Panc1 (cell line): Measurements from ENCODE around the gene RBM6. TPM values are rescaled to one million over a fixed set of nuclear protein-coding genes. Genes with fewer than 3 reads are reported as not detected.

Source experiments
- ATAC-seq: fragments of 200-7000 bp; cut with Tn5 transposase; 2 replicates; pipeline ENCODE4 v1.9.1; 2020; ENCODE audit warnings: mild to moderate bottlenecking, moderate library complexity
- BruUV-seq: library from RNA; stranded (reverse); fragments of 400-500 nt; replicated peaks from 2 replicates; lab custom pipeline; 2021; lab: Mats Ljungman, UMichigan
- CTCF ChIA-PET: fragments of 300-600 bp; sonication (Branson Sonifier 250); formaldehyde crosslinking; loops from one replicate; lab custom pipeline; 2022; ENCODE audit warnings: antibody characterized with exemption; lab: Charles Lee
- POLR2A ChIA-PET: fragments of 300-600 bp; sonication (Branson Sonifier 250); formaldehyde crosslinking; loops from one replicate; lab custom pipeline; 2022; ENCODE audit warnings: antibody characterized with exemption; lab: Charles Lee
- DNase-seq: peaks from one replicate; pipeline ENCODE4 v3.0.0-alpha.2; 2010; ENCODE audit warnings: low read depth, low spot score
- H3K27ac ChIP-seq: 2 replicates; pipeline ENCODE4 v1.5.1; 2011; ENCODE audit warnings: mild to moderate bottlenecking, low read length, inconsistent platforms
- H3K27me3 ChIP-seq: fragments of 200-500 bp; sonication (Bioruptor generic); 2 replicates; pipeline ENCODE4 v1.6.0; 2014; ENCODE audit warnings: low read length, inconsistent platforms; ENCODE audit not compliant: control insufficient read depth, insufficient read depth
- H3K36me3 ChIP-seq: fragments of 200-500 bp; sonication (Bioruptor generic); 2 replicates; pipeline ENCODE4 v1.5.1; 2014; ENCODE audit warnings: inconsistent platforms, mild to moderate bottlenecking, low read length, moderate library complexity; ENCODE audit not compliant: control insufficient read depth, insufficient read depth
- H3K4me1 ChIP-seq: 2 replicates; pipeline ENCODE4 v1.5.1; 2011; ENCODE audit warnings: inconsistent platforms, mild to moderate bottlenecking, low read length, moderate library complexity; ENCODE audit not compliant: control insufficient read depth, insufficient read depth
- H3K4me3 ChIP-seq, 2 experiments: 2 replicates each; pipeline ENCODE4 v1.5.1; 2011 to 2012; ENCODE audit warnings: low read depth in 2 of 2, low read length in 2 of 2, mild to moderate bottlenecking in 2 of 2, inconsistent platforms in 1 of 2, moderate library complexity in 1 of 2
- H3K9me3 ChIP-seq: fragments of 200-500 bp; sonication (Bioruptor generic); 2 replicates; pipeline ENCODE4 v1.5.1; 2014; ENCODE audit warnings: low read depth, mild to moderate bottlenecking, inconsistent platforms, low read length, moderate library complexity; ENCODE audit not compliant: control insufficient read depth, insufficient read depth
- CTCF ChIP-seq: fragments of 450-650 bp; IDR thresholded peaks from 2 replicates; pipeline ENCODE4 v1.5.1; 2017; ENCODE audit warnings: mild to moderate bottlenecking
- POLR2AphosphoS5 ChIP-seq: IDR thresholded peaks from 2 replicates; pipeline ENCODE4 v1.6.1; 2012; ENCODE audit warnings: mild to moderate bottlenecking, low read depth, low read length, moderate library complexity
- REST ChIP-seq, 2 experiments: IDR thresholded peaks; 2 replicates each; pipeline ENCODE4 v1.6.1; 2011 to 2012; ENCODE audit warnings: low read depth in 2 of 2, control low read depth in 1 of 2, low read length in 1 of 2, mild to moderate bottlenecking in 1 of 2, moderate library complexity in 1 of 2; ENCODE audit not compliant: insufficient read depth in 1 of 2
- SIN3A ChIP-seq: IDR thresholded peaks from 2 replicates; pipeline ENCODE4 v1.6.1; 2012; ENCODE audit warnings: low read depth, mild to moderate bottlenecking, low read length, moderate library complexity, borderline replicate concordance; ENCODE audit not compliant: insufficient read depth
- TCF7L2 ChIP-seq: IDR thresholded peaks from 2 replicates; pipeline ENCODE4 v1.6.1; 2011; ENCODE audit warnings: mild to moderate bottlenecking, low read depth, low read length, inconsistent platforms
- in situ Hi-C: cut with HindIII; loops from 2 replicates; pipeline ENCODE4 v1.10.0; 2016; ENCODE audit warnings: low sequenced_read_pairs, low pct_unique_long_range_greater_than_20kb
- intact Hi-C: fragments of 100-400 bp; cut with micrococcal nuclease; formaldehyde crosslinking; loops from one replicate; pipeline ENCODE4 v1.10.0; 2022; ENCODE audit not compliant: unreplicated experiment
- total RNA-seq: library from RNA; stranded (reverse); gene quantifications from one replicate; pipeline ENCODE4 v1.2.1, GENCODE V29; 2021; ENCODE audit not compliant: unreplicated experiment

RBM6 gene
- total RNA-seq, 1 experiment from 2014 or later: 43.6 TPM

GRCh38 chr3:50122661-50123391 lies 182.9 kb downstream of the RBM6 start:
- no peak for TF ChIP-seq POLR2AphosphoS5
- TF ChIP-seq CTCF: no peak
- no peak for TF ChIP-seq TCF7L2
- no peak for TF ChIP-seq SIN3A
- no peak for TF ChIP-seq REST (IDR thresholded peaks at IDR 0.05; ENCODE audit: insufficient read depth in 1 of 2, low read depth in 2 of 2, low read length in 1 of 2)
- Histone ChIP-seq H3K27ac (no peak overlapping the region), H3K27me3 (no peaks in the 10 kb centered on the region), H3K4me3 (no peak overlapping the region), H3K4me1 (peaks cover 40% of the 10 kb centered on the region), H3K9me3 (no peaks in the 10 kb centered on the region), H3K36me3 (no peaks in the 10 kb centered on the region)
- intact Hi-C loops: no loop called here
- ChIA-PET POLR2A (no interaction called here), CTCF (interaction anchor here (0.6 kb wide), 3 partner anchors 14 to 167 kb away, joined by 3 to 4 read pairs (median 3); no protein-coding TSS in a partner anchor)
- no peak for ATAC-seq
- no TSS peak for BruUV-seq
- no peak for DNase-seq
- in situ Hi-C loops: no loop called here

GRCh38 chr3:50123394-50124051 lies 183.6 kb downstream of the RBM6 start:
- no peaks in the 10 kb centered on the region for H3K36me3 ChIP-seq
- intact Hi-C loops (no loop called here), in situ Hi-C loops (no loop called here)
- H3K4me3 ChIP-seq: no peak overlapping the region
- ChIA-PET CTCF (interaction anchor here (1.0 kb wide), 1 partner anchor 148 kb away, joined by 3 read pairs; no protein-coding TSS in a partner anchor), POLR2A (no interaction called here)
- ATAC-seq (no peak), DNase-seq (no peak)
- peaks cover 40% of the 10 kb centered on the region for H3K4me1 ChIP-seq
- no peak overlapping the region; the same call in 1 of the 2 replicates for H3K27ac ChIP-seq
- no peaks in the 10 kb centered on the region for H3K27me3 ChIP-seq
- no TSS peak for BruUV-seq
- no peak for TF ChIP-seq SIN3A
- TF ChIP-seq TCF7L2: no peak
- TF ChIP-seq REST (IDR thresholded peaks at IDR 0.05; ENCODE audit: insufficient read depth in 1 of 2, low read depth in 2 of 2, low read length in 1 of 2): no peak
- TF ChIP-seq POLR2AphosphoS5: no peak
- no peak for TF ChIP-seq CTCF
- H3K9me3 ChIP-seq: no peaks in the 10 kb centered on the region
